GM18520 (cell line): ENCODE results near the gene NOS1AP.

Experiments used
- ATAC-seq: cut with Tn5 transposase; IDR thresholded peaks from one replicate; pipeline ENCODE4 v1.9.1; 2021; ENCODE audit not compliant: unreplicated experiment

Gene NOS1AP

GRCh38 chr1:162215902-162216301 lies 146.4 kb downstream of the NOS1AP start:
- no peak for ATAC-seq

- no peak for ATAC-seq
Observed at GRCh38 chr1:162216604-162217003, 147.1 kb downstream of the NOS1AP start.

GRCh38 chr1:162217706-162218105 lies 148.2 kb downstream of the NOS1AP start:
- ATAC-seq = no peak

- ATAC-seq = no peak
Observed at GRCh38 chr1:162218546-162218945, 149.1 kb downstream of the NOS1AP start.

- no peak for ATAC-seq
Observed at GRCh38 chr1:162218975-162219374, 149.5 kb downstream of the NOS1AP start.

GRCh38 chr1:162219461-162219860 lies 150.0 kb downstream of the NOS1AP start:
- ATAC-seq = no peak

GRCh38 chr1:162220009-162220539 lies 150.6 kb downstream of the NOS1AP start:
- no peak for ATAC-seq

GRCh38 chr1:162222014-162222413 lies 152.5 kb downstream of the NOS1AP start:
- ATAC-seq = no peak

GRCh38 chr1:162222730-162223129 lies 153.2 kb downstream of the NOS1AP start:
- ATAC-seq = no peak

- ATAC-seq = no peak
Observed at GRCh38 chr1:162223488-162223887, 154.0 kb downstream of the NOS1AP start.

GRCh38 chr1:162224267-162224666 lies 154.8 kb downstream of the NOS1AP start:
- ATAC-seq = no peak

GRCh38 chr1:162228586-162228985 lies 159.1 kb downstream of the NOS1AP start:
- ATAC-seq = no peak

- no peak for ATAC-seq
Observed at GRCh38 chr1:162229549-162229948, 160.1 kb downstream of the NOS1AP start.

- ATAC-seq = no peak
Observed at GRCh38 chr1:162230096-162230495, 160.6 kb downstream of the NOS1AP start.

GRCh38 chr1:162230517-162230916 lies 161.0 kb downstream of the NOS1AP start:
- no peak for ATAC-seq

- ATAC-seq = no peak
Observed at GRCh38 chr1:162232034-162232711, 162.7 kb downstream of the NOS1AP start.

- no peak for ATAC-seq
Observed at GRCh38 chr1:162233066-162233465, 163.6 kb downstream of the NOS1AP start.

GRCh38 chr1:162233937-162234336 lies 164.4 kb downstream of the NOS1AP start:
- ATAC-seq = no peak

GRCh38 chr1:162234571-162234970 lies 165.1 kb downstream of the NOS1AP start:
- no peak for ATAC-seq

- ATAC-seq = no peak
Observed at GRCh38 chr1:162235241-162235800, 165.8 kb downstream of the NOS1AP start.

- ATAC-seq = no peak
Observed at GRCh38 chr1:162236201-162236600, 166.7 kb downstream of the NOS1AP start.

GRCh38 chr1:162236618-162237017 lies 167.1 kb downstream of the NOS1AP start:
- ATAC-seq = no peak

GRCh38 chr1:162240577-162240976 lies 171.1 kb downstream of the NOS1AP start:
- no peak for ATAC-seq
